Medulla oblongata (tissue), 1 donor: ENCODE results near the gene PHACTR3.

ENCODE experiments used
- DNase-seq: peaks from one replicate; pipeline ENCODE4 v3.0.0-alpha.2; 2015; ENCODE audit errors: extremely low spot score

The PHACTR3 gene

GRCh38 chr20:59620860-59621505 lies 16.6 kb downstream of the PHACTR3 start:
- DNase-seq, result no peak

- no peak for DNase-seq
These were observed 18.2 kb downstream of the PHACTR3 start for GRCh38 chr20:59622496-59622895.

- no peak for DNase-seq
These were observed 18.8 kb downstream of the PHACTR3 start for GRCh38 chr20:59623133-59623532.

GRCh38 chr20:59623583-59623982 lies 19.2 kb downstream of the PHACTR3 start:
- DNase-seq, result no peak

GRCh38 chr20:59624401-59624800 lies 20.1 kb downstream of the PHACTR3 start:
- no peak for DNase-seq

GRCh38 chr20:59625214-59625922 lies 21.0 kb downstream of the PHACTR3 start:
- DNase-seq, result no peak

GRCh38 chr20:59627298-59627697 lies 23.0 kb downstream of the PHACTR3 start:
- no peak for DNase-seq

GRCh38 chr20:59628171-59628570 lies 23.8 kb downstream of the PHACTR3 start:
- peak; percentile 97 for DNase-seq

GRCh38 chr20:59629141-59630045 lies 25.1 kb downstream of the PHACTR3 start:
- no peak for DNase-seq

GRCh38 chr20:59630526-59630925 lies 26.2 kb downstream of the PHACTR3 start:
- no peak for DNase-seq

GRCh38 chr20:59631751-59632540 lies 27.6 kb downstream of the PHACTR3 start:
- DNase-seq, result no peak

- no peak for DNase-seq
These were observed 28.3 kb downstream of the PHACTR3 start for GRCh38 chr20:59632541-59633113.

GRCh38 chr20:59633656-59634251 lies 29.4 kb downstream of the PHACTR3 start:
- DNase-seq, result no peak

- no peak for DNase-seq
These were observed 30.2 kb downstream of the PHACTR3 start for GRCh38 chr20:59634435-59635005.

- no peak for DNase-seq
These were observed 32.5 kb downstream of the PHACTR3 start for GRCh38 chr20:59636766-59637370.

- no peak for DNase-seq
These were observed 35.9 kb downstream of the PHACTR3 start for GRCh38 chr20:59640267-59640666.

GRCh38 chr20:59643615-59644061 lies 39.3 kb downstream of the PHACTR3 start:
- peak; percentile 87 for DNase-seq

- DNase-seq, result no peak
These were observed 40.1 kb downstream of the PHACTR3 start for GRCh38 chr20:59644371-59644939.

- peak; percentile 81 for DNase-seq
These were observed 40.9 kb downstream of the PHACTR3 start for GRCh38 chr20:59645271-59645670.

- peak; percentile 87 for DNase-seq
These were observed 41.4 kb downstream of the PHACTR3 start for GRCh38 chr20:59645761-59646171.
